GM19467 (cell line): ENCODE data around the gene FANCC.
A peak's percentile ranks its signal among the peaks of the same experiment; 100 is the strongest.

Experiments
- ATAC-seq: cut with Tn5 transposase; IDR thresholded peaks from one replicate; pipeline ENCODE4 v1.9.1; 2021; ENCODE audit warnings: mild to moderate bottlenecking, moderate library complexity; ENCODE audit not compliant: unreplicated experiment

FANCC gene, protein sequence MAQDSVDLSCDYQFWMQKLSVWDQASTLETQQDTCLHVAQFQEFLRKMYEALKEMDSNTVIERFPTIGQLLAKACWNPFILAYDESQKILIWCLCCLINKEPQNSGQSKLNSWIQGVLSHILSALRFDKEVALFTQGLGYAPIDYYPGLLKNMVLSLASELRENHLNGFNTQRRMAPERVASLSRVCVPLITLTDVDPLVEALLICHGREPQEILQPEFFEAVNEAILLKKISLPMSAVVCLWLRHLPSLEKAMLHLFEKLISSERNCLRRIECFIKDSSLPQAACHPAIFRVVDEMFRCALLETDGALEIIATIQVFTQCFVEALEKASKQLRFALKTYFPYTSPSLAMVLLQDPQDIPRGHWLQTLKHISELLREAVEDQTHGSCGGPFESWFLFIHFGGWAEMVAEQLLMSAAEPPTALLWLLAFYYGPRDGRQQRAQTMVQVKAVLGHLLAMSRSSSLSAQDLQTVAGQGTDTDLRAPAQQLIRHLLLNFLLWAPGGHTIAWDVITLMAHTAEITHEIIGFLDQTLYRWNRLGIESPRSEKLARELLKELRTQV

DNA sequence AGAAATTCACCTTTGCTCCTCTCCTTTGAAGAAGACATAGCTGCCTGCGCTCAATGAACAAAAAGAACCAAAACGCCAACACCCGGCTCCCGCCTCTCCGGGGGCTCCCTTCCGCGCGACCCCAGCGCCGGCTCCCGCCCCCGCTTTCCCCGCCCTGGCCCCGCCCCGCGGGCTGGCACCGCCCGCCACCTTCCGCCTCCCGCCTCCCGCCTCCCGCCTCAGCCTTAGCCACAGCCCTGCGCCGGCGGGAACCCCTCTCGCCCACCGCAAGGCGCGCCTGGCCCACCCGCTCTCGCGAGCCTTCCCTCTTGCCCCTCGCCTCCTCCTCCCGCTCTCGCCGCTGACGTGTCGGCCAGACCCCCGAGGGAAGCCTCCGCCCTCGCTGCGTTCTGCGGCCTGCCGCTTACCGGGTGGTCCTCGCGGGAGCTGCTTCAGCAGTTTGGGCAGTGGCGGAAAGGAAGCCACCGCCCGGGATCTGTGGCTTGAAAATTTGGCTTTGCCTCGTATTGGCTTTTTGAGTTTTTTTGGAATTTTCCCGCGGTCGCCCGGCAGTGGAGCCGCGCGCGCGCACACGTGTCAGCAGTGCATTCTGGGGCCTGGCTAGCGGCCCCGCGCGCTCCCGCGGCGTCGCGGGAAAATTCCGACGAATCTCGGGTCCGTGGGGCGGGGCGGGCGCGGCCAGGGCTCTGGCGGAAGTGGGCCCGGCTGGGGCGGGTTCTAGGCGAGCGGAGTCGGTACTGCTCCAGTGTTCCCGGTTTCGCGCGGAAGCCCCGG is at the start of gene FANCC:
Gene FANCC (minus strand): TSS at position 591 of the 774 bp plus-strand sequence. CDS start 68,418 bp downstream, outside the sequence.
- peak; percentile 59 for ATAC-seq

DNA sequence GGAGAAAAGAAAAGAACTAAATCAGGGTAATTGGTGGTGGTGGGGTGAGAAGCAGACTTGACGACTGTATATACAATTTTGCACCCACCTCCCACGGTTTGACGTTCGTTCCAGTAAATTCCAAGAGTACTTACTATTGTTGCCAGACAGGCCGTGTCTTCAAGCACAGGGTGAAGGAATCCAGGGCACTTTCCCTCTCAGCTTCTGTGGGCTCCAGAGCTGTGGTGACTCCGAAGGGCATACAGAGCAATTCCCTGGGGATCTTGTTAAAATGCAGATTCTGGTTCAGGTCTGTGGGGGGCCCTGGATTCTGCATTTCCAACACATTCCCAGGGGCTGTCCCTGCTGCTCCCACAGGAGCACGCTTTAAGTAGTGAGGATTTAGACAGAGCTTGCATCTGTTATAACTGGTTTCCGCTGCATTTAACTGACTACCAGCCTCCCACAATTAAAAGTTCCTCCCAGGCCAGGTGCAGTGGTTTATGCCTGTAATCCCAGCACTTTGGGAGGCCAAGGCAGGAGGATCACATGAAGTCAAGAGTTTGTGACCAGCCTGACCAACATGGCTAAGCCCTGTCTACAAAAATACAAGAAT is 49.3 kb upstream of the FANCC start:
- no peak for ATAC-seq

DNA sequence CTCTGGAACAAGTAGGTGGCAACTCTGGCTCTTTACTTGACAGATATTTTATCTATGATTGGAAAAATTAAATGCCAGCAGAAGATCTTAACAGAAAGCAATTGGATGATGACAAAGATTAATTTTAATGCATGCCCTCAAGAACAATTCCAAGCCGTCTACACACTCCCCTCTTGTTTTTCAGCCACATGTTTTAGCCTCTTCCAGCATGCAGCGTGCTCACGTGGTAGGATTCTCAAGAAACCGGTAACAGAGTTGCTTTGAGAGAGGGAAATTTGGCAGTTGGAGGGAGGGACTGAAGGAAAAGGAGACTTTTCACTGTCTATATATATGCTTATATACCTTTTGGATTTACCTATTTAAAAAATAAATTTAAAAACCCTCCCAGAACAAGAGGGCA is 48.3 kb upstream of the FANCC start:
- no peak for ATAC-seq

DNA sequence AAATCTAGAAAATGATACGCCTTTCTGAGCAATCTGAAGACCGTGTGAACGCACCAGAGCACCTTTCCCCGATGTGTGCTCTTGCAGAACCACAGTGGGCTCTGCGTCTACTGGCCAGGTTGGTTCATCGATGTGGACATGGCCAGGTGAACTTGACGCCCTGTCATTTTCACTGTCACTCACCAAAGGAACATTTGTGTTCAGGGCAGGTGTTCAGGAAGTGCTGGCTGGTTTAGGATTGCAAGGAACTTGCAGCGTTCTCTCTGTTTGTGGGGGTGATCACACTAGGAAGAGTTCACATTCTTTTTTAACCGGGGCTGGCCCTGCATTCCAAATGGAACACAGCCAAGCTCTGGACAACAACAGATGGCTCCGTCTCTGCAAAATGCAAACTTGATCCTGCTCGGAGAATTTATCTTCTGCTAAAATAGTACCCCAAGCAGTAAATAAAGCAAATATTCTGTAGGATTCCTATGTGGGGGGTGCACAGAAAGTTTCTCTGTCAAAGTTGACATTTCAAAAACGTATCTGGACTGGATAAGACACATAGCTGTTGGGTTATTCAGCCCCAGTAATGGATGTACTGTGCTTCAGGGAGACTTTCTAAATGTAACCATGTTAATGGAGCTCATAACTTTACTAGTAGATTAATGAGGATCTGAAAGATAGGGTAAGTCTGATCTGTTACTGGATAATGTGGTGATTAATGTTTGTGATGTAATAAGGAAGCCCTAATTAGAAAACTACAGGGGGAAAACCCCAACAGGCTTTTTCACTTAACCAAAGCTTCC is 45.7 kb upstream of the FANCC start:
- no peak for ATAC-seq

DNA sequence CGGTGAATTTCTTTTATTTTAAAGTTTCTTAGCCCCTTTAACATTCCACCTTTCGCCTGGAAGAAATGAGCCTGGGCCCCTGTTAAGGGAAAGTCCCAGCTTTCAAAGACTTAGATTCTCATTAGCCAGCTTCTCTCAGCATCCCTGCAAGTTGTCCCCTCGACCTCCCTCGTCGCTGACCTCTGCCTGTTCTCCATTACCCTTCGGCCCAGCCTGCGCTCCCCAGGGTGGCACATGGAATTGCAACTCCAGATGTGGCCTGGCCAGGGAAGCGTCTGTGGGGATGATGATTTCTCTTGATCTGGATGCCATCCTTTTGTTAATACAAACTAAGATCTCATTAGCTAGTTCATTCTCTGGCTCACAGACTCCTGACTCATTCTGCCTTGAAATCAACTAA is 43.4 kb upstream of the FANCC start:
- ATAC-seq, result no peak

DNA sequence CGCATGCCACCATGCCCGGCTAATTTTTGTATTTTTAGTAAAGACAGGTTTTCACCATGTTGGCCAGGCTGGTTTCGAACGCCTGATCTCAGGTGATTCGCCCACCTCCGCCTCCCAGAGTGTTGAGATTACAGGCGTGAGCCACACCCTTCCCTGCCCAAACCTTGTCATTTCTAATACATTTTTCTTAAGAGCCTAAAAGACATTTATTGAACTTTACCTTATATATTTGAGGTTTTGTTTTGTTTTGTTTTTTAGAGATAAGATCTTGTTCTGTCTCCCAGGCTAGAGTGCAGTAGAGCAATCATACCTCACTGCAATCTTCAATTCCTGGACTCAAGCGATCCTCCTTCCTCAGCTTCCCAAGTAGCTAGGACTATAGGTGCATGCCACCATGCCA is 39.8 kb upstream of the FANCC start:
- ATAC-seq, result no peak

DNA sequence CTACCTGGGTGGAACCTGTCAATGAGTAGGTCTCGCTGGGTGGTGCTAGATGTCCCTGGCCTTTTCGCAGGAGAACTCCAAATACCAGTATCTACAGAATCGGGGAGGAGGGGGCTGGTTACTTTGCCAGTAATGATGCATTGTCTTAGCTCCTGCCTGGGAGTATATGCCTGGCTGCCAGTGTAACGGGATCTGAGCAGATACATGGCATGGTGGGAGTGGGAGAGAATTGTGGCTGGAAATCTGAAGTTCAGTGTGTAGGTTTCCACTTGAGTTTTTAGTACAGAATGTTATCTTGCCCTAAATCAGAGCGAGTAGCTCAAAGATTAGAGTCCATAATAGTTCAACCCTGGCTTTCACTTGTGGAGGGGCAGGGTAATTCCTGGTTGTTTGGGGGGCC is 38.0 kb upstream of the FANCC start:
- no peak for ATAC-seq

DNA sequence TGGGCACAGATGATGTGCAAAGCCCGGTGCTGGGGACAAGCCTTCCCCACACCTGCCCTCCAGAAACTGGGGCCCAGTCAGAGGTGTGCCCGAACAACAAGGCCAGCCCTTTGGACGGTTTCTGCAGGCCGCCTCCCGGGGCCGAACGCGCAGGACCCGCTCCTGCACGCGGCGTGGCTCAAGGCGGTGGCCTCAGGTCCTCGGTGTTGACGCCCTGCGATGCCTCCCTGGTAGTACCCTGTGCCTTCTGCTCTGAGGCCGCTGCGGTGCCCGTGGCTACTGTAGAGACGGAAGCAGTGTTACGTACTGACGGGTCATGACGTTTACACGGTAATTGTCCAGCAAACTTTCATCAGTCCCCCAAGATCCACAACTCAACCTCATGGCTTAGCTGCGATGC is 33.5 kb upstream of the FANCC start:
- ATAC-seq, result no peak

DNA sequence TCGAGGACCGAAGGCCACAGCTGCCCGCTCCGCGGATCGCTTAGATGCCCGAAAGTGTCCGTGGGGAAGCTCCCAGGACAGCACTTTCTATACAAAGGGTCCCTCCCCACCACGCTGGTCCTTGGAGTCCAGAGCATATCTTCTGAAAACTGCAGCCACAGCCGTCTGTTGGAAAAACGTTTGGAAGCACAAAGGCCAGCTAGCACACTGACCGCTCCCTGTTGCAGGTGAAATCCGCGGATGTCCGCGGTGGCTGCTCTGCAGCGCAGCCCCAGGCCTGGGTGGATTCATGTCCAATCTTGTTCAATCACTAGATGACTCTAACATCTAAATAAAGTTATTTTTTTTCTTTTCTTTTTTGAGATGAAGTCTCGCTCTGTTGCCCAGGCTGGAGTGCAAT is 32.8 kb upstream of the FANCC start:
- no peak for ATAC-seq

DNA sequence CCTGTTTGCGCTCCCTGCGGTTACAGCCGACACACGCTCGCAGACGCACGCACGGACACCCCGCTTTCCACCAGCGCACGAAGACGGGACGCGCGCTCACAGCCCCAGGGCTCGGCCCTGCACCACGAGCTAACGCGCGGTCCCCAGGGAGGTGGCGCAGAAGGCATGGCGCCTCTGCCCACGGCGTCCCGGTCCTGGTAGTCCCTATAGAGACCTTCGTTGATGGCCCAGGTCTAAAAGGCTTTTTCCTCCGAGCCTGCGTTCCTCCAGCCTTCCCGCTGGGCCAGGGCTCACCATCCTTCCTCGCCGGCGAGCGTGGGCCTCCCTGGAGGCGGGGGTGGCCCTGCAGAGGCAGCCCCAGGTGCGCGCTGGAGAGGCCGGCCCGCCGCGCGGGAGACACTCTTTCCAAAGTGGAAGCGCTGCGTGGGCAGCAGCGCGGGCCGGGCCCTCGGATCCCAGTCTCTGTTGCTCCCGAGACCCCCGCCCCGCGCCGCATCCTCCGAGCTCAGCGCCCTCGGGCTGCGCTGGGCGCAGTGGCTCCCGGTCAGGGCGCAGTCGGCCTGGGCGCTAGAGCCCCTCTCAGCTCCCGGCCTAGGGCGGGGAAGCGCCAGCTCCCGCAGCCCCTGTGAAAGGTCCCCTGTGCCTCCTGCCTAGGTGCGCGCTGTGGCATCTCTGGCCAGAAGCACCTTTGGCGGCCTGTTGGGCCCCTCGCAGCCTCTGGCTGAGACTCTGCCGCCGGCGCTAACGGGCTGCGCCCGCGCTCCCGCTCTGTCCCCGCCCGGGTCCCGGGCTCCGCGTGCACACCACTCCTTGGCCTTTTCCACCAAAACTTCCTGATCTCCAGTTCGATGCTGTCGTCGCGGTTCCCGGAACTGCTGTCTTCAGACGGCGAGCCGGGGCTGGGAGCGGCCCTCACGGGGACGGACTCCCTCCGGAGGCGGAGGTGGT is 31.9 kb upstream of the FANCC start:
- no peak for ATAC-seq

DNA sequence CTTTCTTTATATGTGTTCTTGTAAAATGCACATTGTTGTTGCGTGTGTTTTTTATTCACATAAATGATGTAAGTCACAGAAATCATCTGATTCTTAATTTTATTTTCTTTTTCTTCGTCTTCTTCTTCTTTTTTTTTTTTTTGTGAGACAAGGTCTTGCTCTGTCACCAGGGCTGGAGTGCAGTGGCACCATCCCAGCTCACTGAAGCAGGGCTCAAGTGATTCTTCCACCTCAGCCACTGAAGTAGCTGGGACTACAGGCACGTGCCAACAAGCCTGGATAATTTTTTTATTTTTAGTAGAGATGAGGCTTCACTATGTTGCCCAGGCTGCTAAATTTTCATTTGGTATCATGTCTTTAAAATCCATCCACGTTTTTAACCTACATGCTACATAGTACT is 28.5 kb upstream of the FANCC start:
- no peak for ATAC-seq

DNA sequence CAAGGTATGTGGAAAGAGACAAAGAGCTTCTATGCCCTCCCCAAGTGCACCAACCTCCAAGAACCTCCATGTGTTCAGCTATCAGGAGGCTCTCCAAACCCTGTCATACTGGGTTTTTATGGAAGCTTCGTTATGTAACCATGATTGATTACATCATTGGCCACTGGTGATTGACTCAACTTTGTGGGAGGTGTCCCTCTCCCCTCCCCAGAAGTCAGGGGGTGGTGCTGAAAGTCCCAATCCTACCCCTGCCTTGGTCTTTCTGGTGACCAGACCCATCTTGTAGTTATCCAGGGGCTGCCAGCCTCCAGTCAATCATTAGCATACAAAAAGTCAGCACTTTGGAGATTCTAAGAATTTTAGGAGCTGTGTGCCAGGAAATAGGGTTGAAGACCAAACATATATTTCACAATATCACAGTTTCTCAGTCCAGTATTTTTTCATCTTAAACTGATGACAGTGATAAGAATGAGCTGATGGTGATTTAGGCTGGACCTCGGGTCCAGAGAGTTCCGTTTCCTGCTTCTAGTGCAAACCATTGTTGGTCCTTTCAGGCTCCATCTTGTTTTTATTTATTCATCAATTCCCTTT is 27.3 kb upstream of the FANCC start:
- no peak for ATAC-seq

DNA sequence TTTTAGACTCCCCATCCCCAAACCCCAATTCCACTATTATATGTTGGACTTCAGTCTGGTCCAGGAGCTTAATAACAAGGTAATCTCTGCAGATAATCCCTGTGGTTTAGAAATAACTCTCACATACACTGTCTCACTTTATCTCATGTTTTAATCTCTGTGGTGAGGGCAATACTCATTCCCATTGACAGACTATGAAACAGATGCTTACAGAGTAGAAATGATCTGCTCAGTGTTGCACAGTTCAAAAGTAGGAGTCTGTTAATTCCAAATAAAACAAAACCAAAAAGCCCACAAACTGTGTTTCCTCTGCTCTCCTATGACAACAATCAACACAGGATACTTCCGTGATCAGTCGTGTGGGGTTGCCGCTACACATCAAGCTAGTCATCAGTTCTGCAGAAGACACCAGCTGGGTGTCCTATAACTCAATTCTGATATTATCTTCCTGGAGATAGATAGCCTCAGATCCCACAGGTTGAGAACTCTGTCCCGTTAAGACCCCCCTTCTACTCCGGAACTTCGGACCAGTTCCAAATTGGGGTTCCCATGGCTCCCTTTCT is 26.3 kb upstream of the FANCC start:
- no peak for ATAC-seq

DNA sequence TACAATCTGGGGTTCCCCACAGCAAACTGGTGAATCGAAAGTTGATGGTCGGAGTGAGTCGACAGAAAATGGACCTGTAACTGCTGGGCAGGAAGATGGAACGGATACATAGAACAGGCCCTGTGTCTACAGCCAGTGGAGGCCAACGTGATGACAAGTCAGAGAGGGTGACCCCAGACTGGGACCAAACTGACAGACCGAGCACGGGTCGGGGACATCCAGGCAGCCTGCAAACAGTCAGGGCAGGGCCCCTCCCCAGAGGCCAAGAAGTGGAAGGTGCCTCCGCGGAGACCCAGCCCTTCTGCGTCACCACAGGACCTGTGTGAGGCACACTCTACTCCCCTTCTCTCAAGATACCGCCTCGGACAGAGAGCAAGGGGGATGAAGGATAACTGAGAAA is 25.1 kb upstream of the FANCC start:
- ATAC-seq, result no peak

DNA sequence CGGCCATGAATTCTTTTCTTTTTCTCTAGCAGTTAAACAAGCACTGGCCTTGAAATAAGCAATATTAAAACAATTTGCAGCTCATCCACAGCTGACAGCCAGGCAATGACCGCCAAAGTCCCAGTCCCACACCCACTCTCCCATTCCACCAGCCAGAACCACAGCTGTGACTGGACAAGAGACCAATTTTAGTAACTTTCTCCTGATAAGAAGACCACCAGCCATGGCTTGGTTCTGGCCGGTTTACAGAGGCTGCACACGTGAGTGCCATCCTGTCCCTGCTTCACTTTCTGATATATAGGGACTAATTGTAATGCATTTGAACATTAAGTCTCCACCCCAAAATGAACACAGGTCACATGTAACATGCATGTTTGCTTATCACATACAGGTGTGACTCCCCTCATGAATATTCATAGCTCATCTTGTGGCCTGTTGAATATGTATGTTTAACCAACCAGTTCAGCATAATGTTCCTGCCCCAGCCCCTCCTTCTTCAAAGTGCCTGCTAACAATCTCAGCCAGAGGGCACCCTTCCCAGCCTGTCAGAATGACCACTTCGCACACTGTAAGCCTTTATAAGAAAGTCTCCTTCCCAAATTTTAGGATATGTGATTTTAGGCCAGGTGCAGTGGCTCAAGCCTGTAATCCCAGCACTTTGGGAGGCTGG is 23.9 kb upstream of the FANCC start:
- ATAC-seq, result no peak

DNA sequence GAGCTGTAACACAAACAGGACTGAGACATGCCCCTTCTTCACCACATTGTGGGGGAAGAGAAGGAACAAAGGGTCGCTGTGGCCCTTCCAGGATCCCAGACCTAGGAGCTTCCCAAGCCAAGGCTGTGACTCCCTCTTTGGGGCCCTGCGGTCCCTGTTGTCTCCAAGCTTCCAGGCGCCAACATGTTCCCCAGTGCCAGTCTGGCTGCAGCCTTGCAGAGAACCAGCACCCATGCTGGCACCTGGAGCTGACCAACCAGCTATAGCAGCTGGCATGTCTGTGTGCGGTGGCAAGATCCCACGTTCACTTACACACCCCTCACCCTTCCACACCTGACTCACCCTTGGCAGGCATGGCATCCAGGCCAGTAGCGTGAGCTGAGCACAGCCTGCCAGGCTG is 20.7 kb upstream of the FANCC start:
- ATAC-seq, result no peak

DNA sequence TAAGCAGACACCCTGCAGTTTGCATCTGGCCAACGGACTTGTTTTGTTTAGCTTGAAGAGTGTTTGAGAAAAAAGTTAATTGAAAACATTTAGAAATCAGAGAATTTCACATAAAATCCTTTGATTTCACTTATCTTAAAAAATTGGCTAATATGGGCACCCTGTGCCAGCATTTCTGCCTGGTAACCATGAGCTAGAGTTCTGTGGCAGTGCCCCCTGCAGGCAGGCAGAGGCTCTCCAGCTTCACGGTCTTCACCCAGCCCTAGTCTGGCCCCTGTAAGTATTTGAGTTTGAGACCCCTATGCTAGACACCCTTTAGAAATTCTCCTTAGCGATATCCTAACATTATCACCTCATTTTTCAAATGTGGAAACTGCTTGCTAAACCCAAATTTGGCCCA is 18.8 kb upstream of the FANCC start:
- no peak for ATAC-seq

DNA sequence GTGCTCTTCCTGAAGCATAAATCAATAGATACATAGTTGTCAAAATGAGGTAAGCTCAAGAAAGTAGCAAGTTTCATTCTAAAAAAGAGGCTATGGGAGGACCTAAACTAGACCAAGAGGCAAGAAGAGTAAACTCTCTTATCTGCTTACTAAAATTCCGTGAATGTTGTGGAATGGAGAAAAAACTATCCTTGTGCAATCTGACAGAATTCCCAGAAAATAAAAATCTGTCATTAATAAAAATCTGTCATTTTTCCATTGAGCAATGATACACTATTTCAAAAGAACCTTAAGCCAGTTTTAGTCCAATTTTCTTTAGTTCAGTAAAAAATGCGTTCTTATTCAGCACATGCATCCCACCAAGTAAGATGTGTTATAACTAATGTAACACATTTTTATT is 15.9 kb upstream of the FANCC start:
- ATAC-seq, result no peak
